HCT116 (cell line): ENCODE measurements around the gene CBX4. TPM values are rescaled to one million over a fixed set of nuclear protein-coding genes. Genes with fewer than 3 reads are reported as not detected.

ENCODE experiments used
- ATAC-seq: fragments of 200-7000 bp; cut with Tn5 transposase; 2 replicates; pipeline ENCODE4 v1.9.1; 2020; ENCODE audit warnings: mild to moderate bottlenecking, moderate library complexity
- BruUV-seq: library from RNA; stranded (reverse); fragments of 400-500 nt; replicated peaks from 2 replicates; lab custom pipeline; 2021; lab: Mats Ljungman, UMichigan
- CTCF ChIA-PET: fragments of 300-600 bp; sonication (Branson Sonifier 250); formaldehyde crosslinking; loops from one replicate; lab custom pipeline; 2021; ENCODE audit warnings: antibody characterized with exemption; lab: Charles Lee
- POLR2A ChIA-PET: fragments of 300-600, 350-600 bp; sonication (Branson Sonifier 250); formaldehyde crosslinking; loops from one replicate; lab custom pipeline; 2021; ENCODE audit warnings: antibody characterized with exemption; lab: Charles Lee
- RAD21 ChIA-PET, 2 experiments: fragments of 300-600 bp; sonication (Branson Sonifier 250); formaldehyde crosslinking; loops; one replicate each; lab custom pipeline; 2023; ENCODE audit warnings: low total read pairs in 2 of 2; ENCODE audit not compliant: uncharacterized antibody in 2 of 2, unreplicated experiment in 2 of 2, low non-redundant PET in 1 of 2; lab: Charles Lee
- DNase-seq: peaks from one replicate; pipeline ENCODE4 v3.0.0-alpha.2; 2010; ENCODE audit warnings: low read depth, low spot score
- H2AFZ ChIP-seq: fragments of 200-600 bp; shearing (Covaris generic), sonication (generic); 2 replicates; pipeline ENCODE4 v1.6.1; 2017; ENCODE audit warnings: low read depth, mixed run types, mixed read lengths, antibody characterized with exemption, low read length; ENCODE audit not compliant: poor library complexity, severe bottlenecking
- H3K27ac ChIP-seq: 2 replicates; pipeline ENCODE4 v1.5.1; 2012; ENCODE audit warnings: low read depth, low read length
- H3K27me3 ChIP-seq: fragments of 200-600 bp; sonication (generic); 2 replicates; pipeline ENCODE4 v1.6.1; 2016; ENCODE audit warnings: mixed run types, low read length, mixed read lengths; ENCODE audit not compliant: insufficient read depth
- H3K36me3 ChIP-seq, 2 experiments: fragments of 200-500 bp in 1 of 2; fragments of 200-600 bp in 1 of 2; sonication (Bioruptor generic) in 1 of 2; sonication (generic) in 1 of 2; 2 replicates each; pipeline versions ENCODE4 v1.5.1 to v1.6.1; 2014 to 2016; ENCODE audit warnings: low read length in 2 of 2, inconsistent platforms in 1 of 2, mixed read lengths in 1 of 2, mixed run types in 1 of 2; ENCODE audit not compliant: insufficient read depth in 2 of 2, control insufficient read depth in 1 of 2
- H3K4me1 ChIP-seq, 2 experiments: fragments of 200-600 bp in 1 of 2; sonication (generic) in 1 of 2; 2 replicates each; pipeline versions ENCODE4 v1.5.1 to v1.6.1; 2012 to 2017; ENCODE audit warnings: low read length in 2 of 2, inconsistent platforms in 1 of 2, mild to moderate bottlenecking in 1 of 2, mixed read lengths in 1 of 2, mixed run types in 1 of 2, moderate library complexity in 1 of 2; ENCODE audit not compliant: insufficient read depth in 2 of 2, control insufficient read depth in 1 of 2
- H3K4me2 ChIP-seq: fragments of 200-600 bp; sonication (generic); 2 replicates; pipeline ENCODE4 v1.6.1; 2017; ENCODE audit warnings: mixed run types, low read length, mixed read lengths
- H3K4me3 ChIP-seq, 2 experiments: fragments of 200-600 bp in 1 of 2; sonication (generic) in 1 of 2; replicated peaks in 1 of 2; 2 replicates each; pipeline ENCODE4 v1.5.1; 2011 to 2016; ENCODE audit warnings: low read length in 2 of 2, control low read depth in 1 of 2, low read depth in 1 of 2, mild to moderate bottlenecking in 1 of 2, mixed read lengths in 1 of 2, mixed run types in 1 of 2
- H3K79me2 ChIP-seq: fragments of 200-600 bp; sonication (generic); 2 replicates; pipeline ENCODE4 v1.6.1; 2017; ENCODE audit warnings: mild to moderate bottlenecking, mixed run types, low read length, moderate library complexity, mixed read lengths; ENCODE audit not compliant: insufficient read depth
- H3K9ac ChIP-seq: fragments of 200-600 bp; sonication (generic); 2 replicates; pipeline ENCODE4 v1.6.1; 2016; ENCODE audit warnings: low read length, mixed read lengths
- H3K9me2 ChIP-seq: fragments of 200-600 bp; sonication (generic), shearing (Covaris generic); 2 replicates; pipeline ENCODE4 v1.6.1; 2017; ENCODE audit warnings: mixed run types, mild to moderate bottlenecking, moderate library complexity; ENCODE audit not compliant: insufficient read depth
- H3K9me3 ChIP-seq, 2 experiments: fragments of 200-500 bp in 1 of 2; fragments of 200-600 bp in 1 of 2; sonication (Bioruptor generic) in 1 of 2; sonication (generic) in 1 of 2; 2 replicates each; pipeline ENCODE4 v1.6.1; 2014 to 2017; ENCODE audit warnings: low read length in 2 of 2, mixed read lengths in 2 of 2, inconsistent platforms in 1 of 2, low read depth in 1 of 2, mild to moderate bottlenecking in 1 of 2, mixed run types in 1 of 2, moderate library complexity in 1 of 2; ENCODE audit not compliant: control insufficient read depth in 1 of 2, insufficient read depth in 1 of 2
- H4K20me1 ChIP-seq: fragments of 200-600 bp; sonication (generic), shearing (Covaris generic); 2 replicates; pipeline ENCODE4 v1.6.1; 2017; ENCODE audit warnings: mixed run types, mild to moderate bottlenecking, moderate library complexity; ENCODE audit not compliant: insufficient read depth
- CBX3 ChIP-seq: IDR thresholded peaks from 2 replicates; pipeline ENCODE4 v1.6.1; 2012; ENCODE audit warnings: low read depth
- EGR1 ChIP-seq: IDR thresholded peaks from 2 replicates; pipeline ENCODE4 v1.6.1; 2012; ENCODE audit warnings: low read depth
- EZH2 ChIP-seq: fragments of 200-600 bp; sonication (generic); IDR thresholded peaks from 2 replicates; pipeline ENCODE4 v1.6.1; 2017; ENCODE audit warnings: antibody characterized with exemption, mixed run types
- POLR2A ChIP-seq: IDR thresholded peaks from 2 replicates; pipeline ENCODE4 v1.7.0; 2011; ENCODE audit warnings: borderline replicate concordance; ENCODE audit not compliant: insufficient read depth, insufficient read length; ENCODE audit errors: extremely low read depth
- SIN3A ChIP-seq: IDR thresholded peaks from 2 replicates; pipeline ENCODE4 v1.6.1; 2012; ENCODE audit warnings: low read depth
- SRF ChIP-seq: IDR thresholded peaks from 2 replicates; pipeline ENCODE4 v1.6.1; 2012; ENCODE audit warnings: low read depth
- TCF7L2 ChIP-seq: IDR thresholded peaks from 2 replicates; pipeline ENCODE4 v1.7.0; 2011; ENCODE audit warnings: borderline replicate concordance, inconsistent platforms; ENCODE audit not compliant: insufficient read depth, insufficient read length; ENCODE audit errors: extremely low read depth
- YY1 ChIP-seq: IDR thresholded peaks from 2 replicates; pipeline ENCODE4 v1.6.1; 2011; ENCODE audit warnings: low read length, low read depth, moderate library complexity, mild to moderate bottlenecking; ENCODE audit not compliant: insufficient replicate concordance; ENCODE audit errors: extremely low read depth
- ZFX ChIP-seq: fragments of 450-650 bp; IDR thresholded peaks from 2 replicates; pipeline ENCODE4 v1.6.1; 2017
- ZNF274 ChIP-seq: fragments of 200-500 bp; sonication (Bioruptor generic); IDR thresholded peaks from 2 replicates; pipeline ENCODE4 v1.6.1; 2014; ENCODE audit warnings: mild to moderate bottlenecking, low read depth, low read length, inconsistent platforms
- intact Hi-C: fragments of 100-400 bp; cut with micrococcal nuclease; formaldehyde crosslinking; loops from 2 replicates; pipeline ENCODE4 v1.10.0; 2022
- total RNA-seq: library from RNA; stranded (reverse); gene quantifications from one replicate; pipeline ENCODE4 v1.2.1, GENCODE V29; 2021; ENCODE audit not compliant: unreplicated experiment
- TF ChIP-seq, protein P1 (sequence below): IDR thresholded peaks from 2 replicates; pipeline ENCODE4 v1.6.1; 2011; ENCODE audit warnings: mild to moderate bottlenecking, low read length, moderate library complexity; ENCODE audit not compliant: insufficient replicate concordance; ENCODE audit errors: extremely low read depth
- TF ChIP-seq, protein P2 (sequence below): IDR thresholded peaks from 2 replicates; pipeline ENCODE4 v1.6.1; 2012

CBX4 gene
- total RNA-seq, 1 experiment from 2014 or later: 60.9 TPM

DNA sequence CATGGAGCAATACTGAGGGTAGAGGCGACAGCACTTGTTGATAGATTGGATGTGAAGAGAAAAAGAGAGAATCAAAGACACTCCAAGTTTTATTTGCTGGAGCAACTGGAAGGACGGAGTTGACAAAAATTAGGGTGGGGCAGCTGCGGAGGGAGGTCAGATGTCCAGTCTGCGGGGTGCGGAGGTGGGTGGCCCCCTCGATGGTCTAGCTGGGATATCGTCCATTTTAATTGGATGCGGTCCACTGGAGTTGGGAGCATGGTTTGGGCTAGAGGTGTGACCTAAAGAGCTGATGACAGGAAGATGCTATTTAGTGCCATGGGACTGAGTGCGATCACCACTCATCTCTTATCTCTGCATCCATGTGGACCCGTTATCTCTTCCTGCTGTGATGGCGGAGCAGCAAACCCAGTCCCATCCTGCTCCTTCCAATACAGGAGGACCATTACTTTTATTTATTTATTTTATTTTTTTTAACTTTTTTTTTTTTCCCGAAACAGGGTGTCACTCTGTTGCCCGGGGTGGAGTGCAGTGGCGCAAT lies 48.3 kb upstream of the CBX4 start:
- no TSS peak for BruUV-seq
- no peak overlapping the region for H3K27ac ChIP-seq
- H3K9me3 ChIP-seq: no peaks in the 10 kb centered on the region
- CTCF ChIA-PET: no interaction called here
- intact Hi-C loops: no loop called here
- peaks cover 16% of the 10 kb centered on the region; the same call in 1 of the 2 replicates for H3K27me3 ChIP-seq
- ATAC-seq (no peak), DNase-seq (no peak)
- TF ChIP-seq, protein P1, sequence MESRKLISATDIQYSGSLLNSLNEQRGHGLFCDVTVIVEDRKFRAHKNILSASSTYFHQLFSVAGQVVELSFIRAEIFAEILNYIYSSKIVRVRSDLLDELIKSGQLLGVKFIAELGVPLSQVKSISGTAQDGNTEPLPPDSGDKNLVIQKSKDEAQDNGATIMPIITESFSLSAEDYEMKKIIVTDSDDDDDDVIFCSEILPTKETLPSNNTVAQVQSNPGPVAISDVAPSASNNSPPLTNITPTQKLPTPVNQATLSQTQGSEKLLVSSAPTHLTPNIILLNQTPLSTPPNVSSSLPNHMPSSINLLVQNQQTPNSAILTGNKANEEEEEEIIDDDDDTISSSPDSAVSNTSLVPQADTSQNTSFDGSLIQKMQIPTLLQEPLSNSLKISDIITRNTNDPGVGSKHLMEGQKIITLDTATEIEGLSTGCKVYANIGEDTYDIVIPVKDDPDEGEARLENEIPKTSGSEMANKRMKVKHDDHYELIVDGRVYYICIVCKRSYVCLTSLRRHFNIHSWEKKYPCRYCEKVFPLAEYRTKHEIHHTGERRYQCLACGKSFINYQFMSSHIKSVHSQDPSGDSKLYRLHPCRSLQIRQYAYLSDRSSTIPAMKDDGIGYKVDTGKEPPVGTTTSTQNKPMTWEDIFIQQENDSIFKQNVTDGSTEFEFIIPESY: no peak
- TF ChIP-seq ZFX (no peak), SIN3A (no peak)
- H3K4me2 ChIP-seq: no peak overlapping the region
- no peaks in the 10 kb centered on the region for H3K79me2 ChIP-seq
- no peak overlapping the region for H2AFZ ChIP-seq
- POLR2A ChIA-PET: no interaction called here
- no peaks in the 10 kb centered on the region for H3K36me3 ChIP-seq
- peaks cover 0 to 10% of the 10 kb centered on the region in 2 experiments; a peak in 2 of 4 replicates for H3K4me1 ChIP-seq
- no peak overlapping the region for H3K9ac ChIP-seq
- no peaks in the 10 kb centered on the region for H4K20me1 ChIP-seq
- no peak overlapping the region for H3K4me3 ChIP-seq
- RAD21 ChIA-PET: no interaction called here
- no peaks in the 10 kb centered on the region for H3K9me2 ChIP-seq

DNA sequence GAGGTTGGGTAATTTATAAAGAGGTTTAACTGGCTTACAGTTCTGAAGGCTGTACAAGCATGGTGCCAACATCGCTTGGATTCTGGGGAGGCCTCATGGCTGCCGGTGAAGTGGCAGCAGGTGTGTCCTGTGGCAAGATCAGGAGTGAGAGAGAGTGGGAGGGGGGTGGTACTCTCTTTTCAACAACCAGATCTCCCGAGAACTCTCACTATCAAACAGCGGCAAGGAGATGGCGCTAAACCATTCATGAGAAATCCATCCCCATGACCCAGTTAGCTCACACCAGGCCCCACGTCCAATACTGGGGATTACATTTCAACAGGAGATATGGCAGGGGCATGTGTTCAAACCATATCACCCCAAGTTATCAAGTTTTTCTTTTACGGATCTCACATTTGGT lies 44.0 kb upstream of the CBX4 start:
- intact Hi-C loops: no loop called here
- ATAC-seq (no peak), DNase-seq (no peak)
- Histone ChIP-seq H3K4me1 (no peaks in the 10 kb centered on the region), H3K9ac (no peak overlapping the region), H3K27ac (no peak overlapping the region), H3K9me3 (no peaks in the 10 kb centered on the region), H2AFZ (no peak overlapping the region), H4K20me1 (no peaks in the 10 kb centered on the region), H3K27me3 (no peaks in the 10 kb centered on the region; the same call in 1 of the 2 replicates), H3K36me3 (no peaks in the 10 kb centered on the region), H3K9me2 (no peaks in the 10 kb centered on the region), H3K4me3 (no peak overlapping the region), H3K79me2 (no peaks in the 10 kb centered on the region), H3K4me2 (no peak overlapping the region)
- ChIA-PET POLR2A (no interaction called here), RAD21 (no interaction called here), CTCF (interaction anchor here (1.5 kb wide), 1 partner anchor 9 kb away, joined by 6 read pairs; no protein-coding TSS in a partner anchor)
- no peak for TF ChIP-seq YY1
- TF ChIP-seq EGR1: no peak
- TF ChIP-seq, protein P1: no peak
- TF ChIP-seq POLR2A: no peak
- TF ChIP-seq ZNF274: no peak
- TF ChIP-seq EZH2: no peak
- no peak for TF ChIP-seq SRF
- no peak for TF ChIP-seq CBX3
- TF ChIP-seq, protein P2, sequence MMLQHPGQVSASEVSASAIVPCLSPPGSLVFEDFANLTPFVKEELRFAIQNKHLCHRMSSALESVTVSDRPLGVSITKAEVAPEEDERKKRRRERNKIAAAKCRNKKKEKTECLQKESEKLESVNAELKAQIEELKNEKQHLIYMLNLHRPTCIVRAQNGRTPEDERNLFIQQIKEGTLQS: no peak
- no peak for TF ChIP-seq TCF7L2
- no peak for TF ChIP-seq ZFX
- BruUV-seq: no TSS peak
